Measurements from ENCODE around the gene FEM1A. TPM values are rescaled to one million over a fixed set of nuclear protein-coding genes. Genes with fewer than 3 reads are reported as not detected.
"Not testable (repeated sequence)": the region's sequence is repeated elsewhere in the genome, so short reads cannot be mapped to it uniquely, and the experiment has no call there.

FEM1A gene
- total and polyA plus RNA-seq, 2 donors (not counting 3 experiments of a cell fraction or from before 2014, with no cell fraction given), result 5.1 to 11.4 TPM

GRCh38 chr19:4744451-4745174 is 46.9 kb upstream of the FEM1A start:
- intact Hi-C loops (cut with micrococcal nuclease), result no loop called here
- H3K27ac ChIP-seq (ENCODE audit: insufficient read depth, low read depth, low read length), result no peak overlapping the region
- ChIA-PET POLR2A (no interaction called here), CTCF (interaction anchor here (1.2 kb wide), 1 partner anchor 46 kb away, joined by 3 read pairs; no protein-coding TSS in a partner anchor)
- H3K4me1 ChIP-seq (ENCODE audit: control insufficient read depth, extremely low read depth, insufficient read depth, low read length), result no peaks in the 10 kb centered on the region
- peak; percentile 50 for FAIRE-seq
- no peak overlapping the region for H3K4me3 ChIP-seq (replicated peaks in 1 of 3; ENCODE audit: insufficient read depth in 1 of 3, low read depth in 1 of 3, low read length in 3 of 3)
- no peaks in the 10 kb centered on the region for H3K36me3 ChIP-seq (ENCODE audit: control insufficient read depth in 2 of 2, extremely low read depth in 1 of 2, insufficient read depth in 2 of 2, low read length in 2 of 2)
- no peaks in the 10 kb centered on the region for H3K9me1 ChIP-seq (replicated peaks; ENCODE audit: control insufficient read depth, extremely low read depth, insufficient read depth, low read length)
- DNase-seq (ENCODE audit: low read depth, low spot score), result peak; percentile 51
- no peak overlapping the region for H3K9ac ChIP-seq (replicated peaks; ENCODE audit: extremely low read depth, insufficient read depth, low read length)
- H4K20me1 ChIP-seq (replicated peaks; ENCODE audit: control insufficient read depth, extremely low read depth, insufficient read depth, low read length), result no peaks in the 10 kb centered on the region
- TF ChIP-seq MYC (IDR thresholded peaks at IDR 0.05; ENCODE audit: low read depth, low read length), result no peak
- no peak for TF ChIP-seq EZH2 (IDR thresholded peaks at IDR 0.05; ENCODE audit: borderline replicate concordance, low read depth, low read length, severe bottlenecking)
- no peak for TF ChIP-seq POLR2A (IDR thresholded peaks at IDR 0.05; ENCODE audit: low read depth, low read length)
- peak; percentile 71 for TF ChIP-seq FOS (IDR thresholded peaks at IDR 0.05; ENCODE audit: borderline replicate concordance, insufficient read depth, low read length)
- TF ChIP-seq GATA2 (IDR thresholded peaks at IDR 0.05; ENCODE audit: insufficient read depth, insufficient read length, low read depth, low read length), result no peak
- peak; percentile 21 for TF ChIP-seq JUN (IDR thresholded peaks at IDR 0.05; ENCODE audit: borderline replicate concordance, insufficient read depth, insufficient read length, low read depth)
- no peaks in the 10 kb centered on the region for H3K79me2 ChIP-seq (ENCODE audit: control insufficient read depth, insufficient read depth, low read length)
- no TSS peak for BruUV-seq (replicated peaks)
- H3K4me2 ChIP-seq (ENCODE audit: insufficient read depth, low read length), result no peak overlapping the region
- dilution Hi-C loops (cut with MboI; ENCODE audit: extremely low pct_ligation_motif_present, low sequenced_read_pairs), result no loop called here
- H3K9me3 ChIP-seq (replicated peaks; ENCODE audit: control insufficient read depth, insufficient read depth, low read length), result no peaks in the 10 kb centered on the region
- peaks cover 0 to 5% of the 10 kb centered on the region in 2 experiments for H3K27me3 ChIP-seq (ENCODE audit: control insufficient read depth in 2 of 2, insufficient read depth in 2 of 2, low read length in 2 of 2)
- no peak overlapping the region for H2AFZ ChIP-seq (ENCODE audit: low read depth, low read length)

GRCh38 chr19:4745175-4745574 is 46.4 kb upstream of the FEM1A start:
- FAIRE-seq; H3K79me2 ChIP-seq (ENCODE audit: control insufficient read depth, insufficient read depth, low read length); H3K4me2 ChIP-seq (ENCODE audit: insufficient read depth, low read length); intact Hi-C loops (cut with micrococcal nuclease); H3K9me1 ChIP-seq (replicated peaks; ENCODE audit: control insufficient read depth, extremely low read depth, insufficient read depth, low read length); H4K20me1 ChIP-seq (replicated peaks; ENCODE audit: control insufficient read depth, extremely low read depth, insufficient read depth, low read length); BruUV-seq (replicated peaks); DNase-seq (ENCODE audit: low read depth, low spot score); H2AFZ ChIP-seq (ENCODE audit: low read depth, low read length); H3K27me3 ChIP-seq (ENCODE audit: control insufficient read depth in 2 of 2, insufficient read depth in 2 of 2, low read length in 2 of 2); H3K9me3 ChIP-seq (replicated peaks; ENCODE audit: control insufficient read depth, insufficient read depth, low read length); H3K4me3 ChIP-seq (replicated peaks in 1 of 3; ENCODE audit: insufficient read depth in 1 of 3, low read depth in 1 of 3, low read length in 3 of 3); POLR2A ChIA-PET; H3K36me3 ChIP-seq (ENCODE audit: control insufficient read depth in 2 of 2, extremely low read depth in 1 of 2, insufficient read depth in 2 of 2, low read length in 2 of 2); H3K27ac ChIP-seq (ENCODE audit: insufficient read depth, low read depth, low read length); H3K4me1 ChIP-seq (ENCODE audit: control insufficient read depth, extremely low read depth, insufficient read depth, low read length); dilution Hi-C loops (cut with MboI; ENCODE audit: extremely low pct_ligation_motif_present, low sequenced_read_pairs); H3K9ac ChIP-seq (replicated peaks; ENCODE audit: extremely low read depth, insufficient read depth, low read length): not testable (repeated sequence)
- CTCF ChIA-PET, result interaction anchor here (0.6 to 1.2 kb wide), 2 partner anchors 46 to 1035 kb away, joined by 3 read pairs; no protein-coding TSS in a partner anchor
- TF ChIP-seq FOS (IDR thresholded peaks at IDR 0.05; ENCODE audit: borderline replicate concordance, insufficient read depth, low read length), result peak; percentile 3

Data from endothelial cell of umbilical vein (primary cell).